C4-2B (cell line): ENCODE measurements around the gene LHFPL6.

Source experiments
- H3K27ac ChIP-seq: fragments of 450-650 bp; 2 replicates; pipeline ENCODE4 v1.5.1; 2017
- CTCF ChIP-seq: fragments of 450-650 bp; conservative IDR thresholded peaks from 2 replicates; pipeline ENCODE4 v1.5.1; 2017; ENCODE audit warnings: mild to moderate bottlenecking
- ZFX ChIP-seq: fragments of 450-650 bp; IDR thresholded peaks from 2 replicates; pipeline ENCODE4 v1.6.1; 2017

Gene LHFPL6

GRCh38 chr13:39469676-39470075 lies 133.3 kb downstream of the LHFPL6 start:
- no peak overlapping the region for H3K27ac ChIP-seq
- TF ChIP-seq CTCF (no peak), ZFX (no peak)

- TF ChIP-seq ZFX, result no peak
- TF ChIP-seq CTCF, result no peak
- no peak overlapping the region for H3K27ac ChIP-seq
Observed at GRCh38 chr13:39468306-39468705, 134.7 kb downstream of the LHFPL6 start.

GRCh38 chr13:39463611-39464010 lies 139.4 kb downstream of the LHFPL6 start:
- TF ChIP-seq CTCF, result no peak
- no peak for TF ChIP-seq ZFX
- H3K27ac ChIP-seq, result no peak overlapping the region

GRCh38 chr13:39462906-39463305 lies 140.1 kb downstream of the LHFPL6 start:
- no peak overlapping the region for H3K27ac ChIP-seq
- TF ChIP-seq CTCF (no peak), ZFX (no peak)

- no peak overlapping the region for H3K27ac ChIP-seq
Observed at GRCh38 chr13:39462428-39462827, 140.6 kb downstream of the LHFPL6 start.

GRCh38 chr13:39461685-39462266 lies 141.2 kb downstream of the LHFPL6 start:
- TF ChIP-seq CTCF, result no peak
- no peak for TF ChIP-seq ZFX
- H3K27ac ChIP-seq, result no peak overlapping the region

More at GRCh38 chr13:39462428-39462827, 140.6 kb downstream of the LHFPL6 start:
- TF ChIP-seq ZFX (no peak), CTCF (no peak)

GRCh38 chr13:39457274-39457673 lies 145.7 kb downstream of the LHFPL6 start:
- TF ChIP-seq ZFX, result no peak
- TF ChIP-seq CTCF, result no peak
- H3K27ac ChIP-seq, result no peak overlapping the region
